Stimulated activated CD8-positive, alpha-beta memory T cell treated with anti-CD3 and anti-CD28 coated beads, Interleukin-4, amount 100 ng/mL, for 1 hour (primary cell): ENCODE measurements around the gene KRT36.

Experiments
- DNase-seq, 2 donors: peaks; one replicate each; pipeline ENCODE4 v3.0.0-alpha.2; 2020; ENCODE audit warnings: low read depth in 2 of 2, low spot score in 1 of 2

KRT36 gene

DNA sequence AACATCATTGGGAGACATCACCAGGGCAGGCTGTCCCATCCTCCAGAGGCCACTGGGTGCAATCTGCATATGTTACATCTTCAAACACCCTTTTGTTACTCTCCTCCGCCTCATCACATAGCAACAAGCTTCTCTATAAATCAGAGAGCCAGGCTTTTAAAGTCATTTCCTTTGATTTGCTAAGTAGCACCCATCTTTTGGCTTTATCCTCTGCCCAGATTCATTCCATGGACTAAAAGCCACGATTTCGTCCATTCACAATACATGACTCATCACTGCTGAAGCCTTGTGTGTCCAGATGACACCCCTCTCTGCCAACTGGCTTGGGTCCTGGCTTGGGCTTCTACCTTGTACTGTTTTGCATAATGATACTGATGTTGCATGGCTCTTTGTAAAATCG, 47.0 kb downstream of the KRT36 start:
- no peak for DNase-seq

DNA sequence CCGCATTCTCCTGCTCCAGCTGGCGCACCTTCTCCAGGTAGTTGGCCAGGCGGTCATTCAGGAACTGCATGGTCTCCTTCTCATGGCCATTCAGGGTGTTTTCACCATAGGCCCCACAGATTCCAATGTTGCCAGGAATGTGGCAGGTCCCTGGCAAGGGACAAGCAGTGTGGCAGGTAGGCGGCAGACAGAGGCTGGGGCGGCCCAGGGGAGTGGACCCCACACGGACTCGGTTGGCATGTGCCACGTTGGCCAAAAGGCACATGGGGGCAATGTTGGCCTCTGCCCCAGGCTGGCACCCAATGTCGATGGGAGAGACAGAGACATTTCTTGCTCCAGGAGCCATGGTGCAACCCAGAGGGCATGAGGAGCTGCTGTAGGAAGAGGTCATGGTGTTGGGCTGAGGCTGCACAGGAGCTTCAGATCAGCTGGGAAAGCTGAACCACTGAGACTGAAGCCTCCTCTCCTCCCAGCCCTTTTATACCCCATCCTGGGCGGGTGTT, 49.1 kb downstream of the KRT36 start, which contains the start of gene KRT38:
Gene KRT38, minus strand, starts transcription at position 453 of the 503 bp plus-strand sequence. Its CDS starts 62 bp downstream, at position 391.
- DNase-seq: no peak

DNA sequence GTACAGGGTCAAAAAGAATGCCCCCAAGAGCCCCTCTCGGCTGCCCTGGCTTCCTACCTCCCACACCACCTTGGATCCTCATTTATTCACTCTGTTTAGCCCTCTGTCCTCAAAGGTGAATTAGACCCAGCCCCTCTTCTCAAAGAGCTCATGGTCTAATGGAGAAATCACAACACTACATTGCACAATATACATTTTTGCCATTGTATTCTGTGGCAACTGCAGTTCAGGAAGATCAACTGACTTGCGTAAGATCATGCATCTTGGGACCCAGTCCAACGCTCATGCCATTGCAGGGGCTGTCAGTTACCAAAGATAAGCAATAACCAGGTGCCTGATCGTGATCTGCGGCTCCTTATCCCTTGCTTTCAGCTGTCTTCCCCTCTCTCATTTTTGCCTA, 50.3 kb downstream of the KRT36 start:
- no peak for DNase-seq

DNA sequence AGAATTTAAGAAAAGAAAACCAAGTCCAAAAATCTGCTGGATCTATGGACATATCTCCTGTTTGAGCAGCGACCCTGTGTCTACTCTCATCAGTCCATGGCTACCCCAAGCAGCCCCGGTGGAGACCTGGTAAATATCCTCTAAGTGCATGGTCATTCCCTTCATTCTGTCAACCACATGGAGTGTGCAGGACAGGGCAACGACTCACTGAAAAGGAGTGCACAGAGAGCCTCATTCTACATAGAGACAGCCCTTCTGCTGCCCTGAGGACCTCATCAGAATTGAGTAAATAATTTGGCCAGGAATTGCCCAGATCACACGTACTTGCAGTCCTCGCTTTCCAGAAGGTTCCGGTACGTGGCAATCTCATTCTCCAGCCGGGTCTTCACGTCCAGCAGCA, 51.9 kb downstream of the KRT36 start:
- DNase-seq: no peak

DNA sequence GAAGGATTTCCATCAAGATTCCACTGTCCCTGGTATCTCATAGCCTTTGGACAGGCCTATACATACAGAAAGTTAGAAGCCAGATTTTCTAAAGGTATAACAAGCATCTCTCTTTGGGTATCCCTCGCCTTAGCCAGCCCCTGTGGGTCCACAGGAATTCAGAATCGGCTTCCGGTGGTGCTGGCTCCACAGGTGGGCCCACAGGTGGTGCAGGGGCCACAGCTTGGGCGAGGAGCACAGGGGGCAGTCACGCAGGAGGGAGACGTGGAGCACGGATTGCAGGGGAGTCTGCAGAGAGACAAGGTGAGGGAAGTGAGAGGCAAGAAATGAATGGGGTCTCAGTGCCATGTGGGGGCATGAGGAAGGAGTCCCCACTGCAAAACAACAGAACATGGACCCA, 52.5 kb downstream of the KRT36 start:
- DNase-seq: no peak
